ENCODE measurements around the gene MPHOSPH10.
A peak's percentile ranks its signal among the peaks of the same experiment; 100 is the strongest.
"Not testable (repeated sequence)": the region's sequence is repeated elsewhere in the genome, so short reads cannot be mapped to it uniquely, and the experiment has no call there.

Gene MPHOSPH10

DNA sequence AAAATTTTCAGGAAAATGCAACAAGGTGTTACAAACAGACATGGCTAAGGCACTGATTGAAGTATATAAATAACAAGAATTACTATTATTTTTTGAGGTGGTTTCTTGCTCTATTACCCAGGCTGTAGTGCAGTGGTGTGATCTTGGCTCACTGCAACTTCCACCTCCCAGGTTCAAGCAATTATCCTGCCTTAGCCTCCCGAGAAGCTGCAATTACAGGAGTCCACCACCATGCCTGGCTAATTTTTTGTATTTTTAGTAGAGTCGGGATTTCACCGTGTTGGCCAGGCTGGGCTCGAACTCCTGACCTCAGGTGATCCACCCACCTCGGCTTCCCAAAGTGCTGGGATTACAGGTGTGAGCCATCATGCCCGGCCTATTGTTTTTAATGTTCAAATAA lies 24.0 kb upstream of the MPHOSPH10 start:
- not testable (repeated sequence) for H3K4me3 Mint-ChIP-seq, DNase-seq, H3K27me3 Mint-ChIP-seq, H3K4me1 Mint-ChIP-seq, H3K27ac Mint-ChIP-seq, H3K9me3 Mint-ChIP-seq, ATAC-seq

GRCh38 chr2:71108091-71108490 lies 22.3 kb upstream of the MPHOSPH10 start:
- peak overlapping the region in 1 of 2 donors; percentile 28 for H3K27ac Mint-ChIP-seq
- peaks cover 5 to 8% of the 10 kb centered on the region in 2 donors for H3K9me3 Mint-ChIP-seq
- DNase-seq (no peak), ATAC-seq (no peak)
- no peaks in the 10 kb centered on the region for H3K4me1 Mint-ChIP-seq
- H3K27me3 Mint-ChIP-seq = no peaks in the 10 kb centered on the region
- no peak overlapping the region for H3K4me3 Mint-ChIP-seq

- Mint-ChIP-seq H3K27ac (no peak overlapping the region), H3K4me3 (no peak overlapping the region), H3K27me3 (no peaks in the 10 kb centered on the region), H3K9me3 (no peaks in the 10 kb centered on the region), H3K4me1 (peaks cover 4% of the 10 kb centered on the region)
- DNase-seq (no peak), ATAC-seq (no peak)
Observed at GRCh38 chr2:71113843-71114242, 16.6 kb upstream of the MPHOSPH10 start.

DNA sequence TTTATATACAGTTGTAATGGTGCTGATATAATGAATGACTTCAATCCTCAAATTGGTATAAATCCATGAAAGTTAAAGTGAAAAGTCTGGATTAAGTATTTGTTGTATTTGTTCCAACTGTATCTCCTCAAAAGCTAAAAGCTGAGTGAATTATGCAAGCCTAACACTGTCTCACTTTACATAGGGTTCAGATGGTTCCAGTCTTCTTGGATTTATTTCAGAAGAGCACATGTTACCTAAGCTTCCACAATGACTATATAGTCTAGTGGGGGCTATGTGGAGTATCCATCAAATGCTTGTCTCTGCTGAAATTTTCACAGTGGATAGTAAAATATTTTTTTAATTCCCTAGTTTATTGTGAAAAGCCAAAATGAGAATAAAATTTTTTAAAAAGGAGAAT lies 13.4 kb upstream of the MPHOSPH10 start:
- ATAC-seq (no peak), DNase-seq (no peak)
- H3K4me1 Mint-ChIP-seq = peaks cover 4% of the 10 kb centered on the region
- no peak overlapping the region for H3K27ac Mint-ChIP-seq
- no peak overlapping the region for H3K4me3 Mint-ChIP-seq
- H3K9me3 Mint-ChIP-seq = no peaks in the 10 kb centered on the region
- H3K27me3 Mint-ChIP-seq = no peaks in the 10 kb centered on the region

GRCh38 chr2:71120195-71120594 lies 10.2 kb upstream of the MPHOSPH10 start:
- Mint-ChIP-seq H3K9me3 (peaks cover 0 to 8% of the 10 kb centered on the region in 2 donors), H3K4me3 (no peak overlapping the region), H3K27me3 (no peaks in the 10 kb centered on the region), H3K4me1 (peaks cover 4% of the 10 kb centered on the region), H3K27ac (no peak overlapping the region)
- no peak for ATAC-seq
- DNase-seq = no peak

GRCh38 chr2:71121479-71121878 lies 9.0 kb upstream of the MPHOSPH10 start:
- DNase-seq = no peak
- ATAC-seq = no peak
- no peak overlapping the region for H3K27ac Mint-ChIP-seq
- peaks cover 4% of the 10 kb centered on the region for H3K4me1 Mint-ChIP-seq
- no peaks in the 10 kb centered on the region for H3K27me3 Mint-ChIP-seq
- H3K4me3 Mint-ChIP-seq = no peak overlapping the region
- H3K9me3 Mint-ChIP-seq = peaks cover 0 to 8% of the 10 kb centered on the region in 2 donors

GRCh38 chr2:71122387-71123298 lies 7.8 kb upstream of the MPHOSPH10 start:
- no peak overlapping the region for H3K4me3 Mint-ChIP-seq
- ATAC-seq = no peak
- peaks cover 5% of the 10 kb centered on the region for H3K4me1 Mint-ChIP-seq
- peaks cover 0 to 8% of the 10 kb centered on the region in 2 donors for H3K9me3 Mint-ChIP-seq
- DNase-seq = no peak
- no peak overlapping the region for H3K27ac Mint-ChIP-seq
- no peaks in the 10 kb centered on the region for H3K27me3 Mint-ChIP-seq

DNA sequence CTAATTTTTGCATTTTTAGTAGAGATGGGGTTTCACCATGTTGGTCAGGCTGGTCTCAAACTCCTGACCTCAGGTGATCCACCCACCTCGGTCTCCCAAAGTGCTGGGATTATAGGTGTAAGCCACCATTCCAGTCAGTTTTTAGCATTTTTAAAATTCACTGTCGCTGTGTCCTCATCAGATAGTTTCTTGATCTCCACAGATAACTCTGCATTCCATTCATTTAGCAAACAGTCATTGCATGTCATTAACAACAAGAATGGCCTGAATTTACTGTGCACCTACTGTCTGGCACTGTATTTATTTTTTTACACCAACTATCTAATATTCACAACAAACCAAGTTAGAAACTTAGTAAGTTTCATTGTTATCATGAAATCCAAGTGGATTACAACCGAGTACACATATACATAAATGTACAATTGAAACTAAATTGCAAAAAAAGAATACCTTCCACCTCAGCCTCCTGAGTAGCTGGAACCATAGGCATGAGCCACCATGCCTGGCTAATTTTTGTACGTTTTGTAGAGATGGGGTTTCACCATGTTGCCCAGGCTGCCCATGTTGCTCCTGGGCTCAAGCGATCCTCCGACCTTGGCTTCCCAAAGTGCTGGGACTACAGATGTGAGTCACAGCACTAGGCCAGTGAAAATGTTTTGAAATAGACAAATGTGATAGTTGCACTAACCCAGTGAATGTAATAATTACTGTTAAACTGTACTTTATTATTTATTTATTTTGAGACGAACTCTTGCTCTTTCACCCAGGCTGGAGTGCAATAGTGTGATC lies 4.7 kb upstream of the MPHOSPH10 start:
- H3K4me3 Mint-ChIP-seq = no peak overlapping the region
- peaks cover 0 to 8% of the 10 kb centered on the region in 2 donors for H3K9me3 Mint-ChIP-seq
- DNase-seq = no peak

DNA sequence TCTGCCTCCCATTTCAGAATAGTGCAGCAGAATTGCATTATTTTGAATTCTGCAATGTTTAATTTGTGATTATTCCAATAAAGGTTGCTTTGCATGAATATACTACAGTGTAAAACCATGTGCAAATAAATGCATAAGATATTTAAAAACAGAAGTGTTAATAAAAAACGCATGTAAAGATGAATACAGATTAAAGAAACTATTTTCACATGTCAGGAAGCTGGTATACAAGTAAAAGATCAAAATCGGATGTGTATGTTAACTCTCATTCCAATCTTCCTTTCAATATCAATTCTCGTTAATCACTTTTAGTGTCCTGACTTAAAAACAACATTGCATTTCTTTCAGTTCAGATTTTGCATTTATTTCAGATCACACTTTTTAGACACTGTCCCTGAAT lies 3.5 kb upstream of the MPHOSPH10 start:
- no peak for DNase-seq
- peaks cover 8% of the 10 kb centered on the region for H3K4me1 Mint-ChIP-seq

More for the DNA sequence above, 4.7 kb upstream of the MPHOSPH10 start:
- Mint-ChIP-seq H3K27me3 (no peaks in the 10 kb centered on the region), H3K4me1 (peaks cover 8% of the 10 kb centered on the region), H3K27ac (no peak overlapping the region)
- ATAC-seq = no peak

DNA sequence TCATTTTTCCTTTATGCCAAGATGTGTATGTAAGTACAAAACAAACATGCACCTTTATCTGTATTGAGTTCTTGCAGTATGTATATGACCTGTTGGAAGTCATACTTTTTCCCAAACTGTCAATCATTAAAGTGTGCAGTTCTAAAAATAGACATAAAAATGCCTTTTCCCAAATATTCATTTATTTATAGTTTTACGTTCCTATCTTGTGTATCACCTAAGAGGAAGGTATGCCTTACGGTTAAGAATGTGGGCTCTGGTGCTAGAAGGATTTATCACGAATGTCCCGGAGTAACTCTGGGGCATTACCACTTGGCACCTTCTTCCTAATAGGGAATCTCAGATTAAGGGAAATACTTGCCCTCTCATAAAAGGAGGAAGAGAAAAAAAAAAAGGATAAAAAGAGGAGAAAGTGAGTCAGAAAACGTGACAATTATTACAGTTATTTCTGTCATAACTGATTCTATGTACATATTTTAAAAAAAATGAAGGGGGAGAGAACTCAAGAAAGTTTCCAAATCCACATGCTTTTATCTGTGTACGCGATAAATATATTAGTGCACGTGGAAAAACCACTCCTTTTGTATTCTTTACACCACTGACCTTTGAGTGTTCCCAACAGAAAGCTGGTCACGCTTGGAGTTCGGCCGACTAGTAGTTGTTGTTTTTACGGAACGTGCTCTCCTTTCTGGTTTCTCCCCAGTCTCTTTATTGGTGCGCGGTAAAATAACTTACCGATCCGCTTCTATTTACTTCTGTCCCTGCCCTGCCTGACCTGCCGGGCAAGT lies 1.1 kb upstream of the MPHOSPH10 start:
- H3K27ac Mint-ChIP-seq = peak overlapping the region; percentile 58 to 97

More for the DNA sequence above, 3.5 kb upstream of the MPHOSPH10 start:
- Mint-ChIP-seq H3K27me3 (no peaks in the 10 kb centered on the region), H3K9me3 (peaks cover 0 to 8% of the 10 kb centered on the region in 2 donors), H3K4me3 (no peak overlapping the region), H3K27ac (no peak overlapping the region)
- no peak for ATAC-seq

GRCh38 chr2:71129902-71130151 lies 607 bp upstream of the MPHOSPH10 start:
- Mint-ChIP-seq H3K4me3 (no peak overlapping the region), H3K4me1 (peaks cover 8% of the 10 kb centered on the region), H3K27ac (no peak overlapping the region), H3K27me3 (no peaks in the 10 kb centered on the region), H3K9me3 (no peaks in the 10 kb centered on the region)
- DNase-seq (no peak), ATAC-seq (peak; percentile 63)

More for the DNA sequence above, 1.1 kb upstream of the MPHOSPH10 start:
- Mint-ChIP-seq H3K4me1 (peaks cover 8% of the 10 kb centered on the region), H3K4me3 (no peak overlapping the region), H3K9me3 (no peaks in the 10 kb centered on the region), H3K27me3 (no peaks in the 10 kb centered on the region)
- DNase-seq (no peak), ATAC-seq (no peak)

GRCh38 chr2:71130905-71131244 lies 441 bp downstream of the MPHOSPH10 start:
- Mint-ChIP-seq H3K27me3 (no peaks in the 10 kb centered on the region), H3K9me3 (no peaks in the 10 kb centered on the region), H3K4me1 (peaks cover 8% of the 10 kb centered on the region), H3K27ac (no peak overlapping the region), H3K4me3 (no peak overlapping the region)
- peak; percentile 42 for ATAC-seq
- no peak for DNase-seq

DNA sequence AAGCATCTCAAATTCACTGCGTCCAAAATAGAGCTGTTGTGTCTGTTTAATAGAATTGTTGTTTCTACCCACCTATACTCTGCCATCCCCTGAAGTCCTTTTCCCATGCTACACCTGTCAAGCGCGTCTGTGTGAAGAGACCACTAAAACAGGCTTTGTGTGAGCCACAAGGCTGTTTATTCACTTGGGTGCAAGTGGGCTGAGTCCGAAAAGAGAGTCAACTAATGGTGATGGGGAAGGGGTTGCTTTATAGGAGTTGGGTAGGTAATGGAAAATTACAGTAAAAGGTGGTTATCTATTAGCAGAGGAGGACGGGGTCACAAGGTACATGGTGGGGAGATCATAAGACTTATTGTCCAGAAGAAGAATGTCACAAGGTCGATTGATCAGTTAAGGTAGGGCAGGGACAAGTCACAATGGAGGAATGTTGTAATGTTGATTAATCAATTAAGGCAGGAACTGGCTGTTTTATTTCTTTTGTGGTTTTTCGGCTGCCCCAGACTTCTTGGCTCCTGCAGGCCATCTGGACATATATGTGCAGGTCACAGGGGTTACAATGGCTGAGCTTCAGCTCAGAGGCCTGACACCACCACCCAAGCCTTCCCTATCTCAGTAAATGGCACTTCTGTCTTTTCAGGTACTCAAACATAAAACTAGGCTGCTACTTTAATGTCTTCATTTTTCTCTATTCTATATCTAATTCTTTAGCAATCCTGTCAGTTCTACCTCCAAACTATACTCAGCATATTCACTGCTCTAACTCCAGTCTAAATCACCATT lies 1.1 kb downstream of the MPHOSPH10 start:
- H3K4me1 Mint-ChIP-seq, H3K27me3 Mint-ChIP-seq, ATAC-seq, H3K27ac Mint-ChIP-seq, H3K9me3 Mint-ChIP-seq, DNase-seq, H3K4me3 Mint-ChIP-seq: not testable (repeated sequence)

DNA sequence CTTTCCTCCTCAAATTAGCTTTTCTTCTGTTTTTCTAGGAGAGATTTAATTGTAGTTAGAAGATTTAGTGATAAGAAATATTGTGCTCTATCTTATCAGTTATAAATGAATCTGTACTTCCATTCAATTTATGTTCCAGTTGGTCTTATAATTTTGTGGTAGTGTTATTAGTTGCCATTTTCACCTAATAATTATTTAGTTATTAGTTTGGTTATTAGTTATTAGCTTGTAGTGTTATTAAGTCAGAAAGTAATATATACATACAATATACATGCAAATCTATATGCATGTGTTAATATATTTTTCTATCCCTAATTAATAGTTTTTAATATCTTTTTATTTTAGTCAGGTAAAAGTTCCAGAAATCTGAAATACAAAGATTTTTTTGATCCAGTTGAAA lies 3.2 kb downstream of the MPHOSPH10 start:
- no peak for ATAC-seq
- Mint-ChIP-seq H3K4me1 (no peaks in the 10 kb centered on the region), H3K27me3 (no peaks in the 10 kb centered on the region), H3K27ac (no peak overlapping the region), H3K9me3 (no peaks in the 10 kb centered on the region), H3K4me3 (no peak overlapping the region)
- no peak for DNase-seq

GRCh38 chr2:71136174-71136573 lies 5.7 kb downstream of the MPHOSPH10 start:
- H3K4me3 Mint-ChIP-seq = no peak overlapping the region
- DNase-seq (no peak), ATAC-seq (no peak)
- no peaks in the 10 kb centered on the region for H3K27me3 Mint-ChIP-seq
- H3K9me3 Mint-ChIP-seq = no peaks in the 10 kb centered on the region
- no peaks in the 10 kb centered on the region for H3K4me1 Mint-ChIP-seq
- no peak overlapping the region for H3K27ac Mint-ChIP-seq

Data from stimulated activated naive CD8-positive, alpha-beta T cell treated with anti-CD3 and anti-CD28 coated beads, Interleukin-15, amount 100 ng/mL, for 72 hours (primary cell).